Fibroblast of lung (primary cell): Measurements from ENCODE around the gene KRABD2.
"Not testable (repeated sequence)": the region's sequence is repeated elsewhere in the genome, so short reads cannot be mapped to it uniquely, and the experiment has no call there.

Source experiments
- CTCF ChIP-seq, 2 donors: IDR thresholded peaks in 1 of 2; conservative IDR thresholded peaks in 1 of 2; 1 replicate in 1 of 2; 2 replicates in 1 of 2; pipeline ENCODE4 v1.5.1; 2011 to 2012; ENCODE audit warnings: low read length in 2 of 2, control low read depth in 1 of 2, inconsistent platforms in 1 of 2, low read depth in 1 of 2, mild to moderate bottlenecking in 1 of 2
- EZH2 ChIP-seq: IDR thresholded peaks from 2 replicates; pipeline ENCODE4 v1.5.1; 2012; ENCODE audit warnings: low read length, control low read depth, mild to moderate bottlenecking; ENCODE audit errors: missing control alignments

GRCh38 chr17:8347001-8347400, 29.5 kb downstream of the KRABD2 start:
- not testable (repeated sequence) for TF ChIP-seq EZH2; CTCF (conservative IDR thresholded peaks at IDR 0.05 in 1 of 2, IDR thresholded peaks at IDR 0.05 in 1 of 2; ENCODE audit: low read depth in 1 of 2, low read length in 2 of 2)
